Stimulated activated CD8-positive, alpha-beta memory T cell treated with anti-CD3 and anti-CD28 coated beads, Interleukin-2, amount 100 ng/mL, for 48 hours (primary cell): Measurements from ENCODE around the gene CPEB2.

ENCODE experiments used
- DNase-seq, 2 donors: peaks; one replicate each; pipeline ENCODE4 v3.0.0-alpha.2; 2020; ENCODE audit warnings: low read depth in 2 of 2

CPEB2 gene

GRCh38 chr4:15010038-15010585 lies 7.8 kb downstream of the CPEB2 start:
- no peak for DNase-seq

GRCh38 chr4:15011166-15011565 lies 8.9 kb downstream of the CPEB2 start:
- DNase-seq, result no peak

- DNase-seq, result no peak
Observed at GRCh38 chr4:15012017-15012788, 9.9 kb downstream of the CPEB2 start.

- no peak for DNase-seq
Observed at GRCh38 chr4:15013585-15013984, 11.3 kb downstream of the CPEB2 start.

- no peak for DNase-seq
Observed at GRCh38 chr4:15015170-15015569, 12.9 kb downstream of the CPEB2 start.

GRCh38 chr4:15018361-15018760 lies 16.1 kb downstream of the CPEB2 start:
- DNase-seq, result no peak

GRCh38 chr4:15020502-15021286 lies 18.4 kb downstream of the CPEB2 start:
- DNase-seq, result no peak

- no peak for DNase-seq
Observed at GRCh38 chr4:15021311-15021710, 19.0 kb downstream of the CPEB2 start.

GRCh38 chr4:15021946-15022345 lies 19.7 kb downstream of the CPEB2 start:
- DNase-seq, result no peak

- no peak for DNase-seq
Observed at GRCh38 chr4:15024386-15024785, 22.1 kb downstream of the CPEB2 start.

GRCh38 chr4:15025693-15026092 lies 23.4 kb downstream of the CPEB2 start:
- DNase-seq, result no peak

- no peak for DNase-seq
Observed at GRCh38 chr4:15027921-15028435, 25.7 kb downstream of the CPEB2 start.

GRCh38 chr4:15031197-15031596 lies 28.9 kb downstream of the CPEB2 start:
- no peak for DNase-seq

- DNase-seq, result no peak
Observed at GRCh38 chr4:15031993-15032675, 29.9 kb downstream of the CPEB2 start.

- no peak for DNase-seq
Observed at GRCh38 chr4:15034071-15034764, 31.9 kb downstream of the CPEB2 start.

GRCh38 chr4:15035159-15035558 lies 32.9 kb downstream of the CPEB2 start:
- no peak for DNase-seq

GRCh38 chr4:15037923-15038541 lies 35.8 kb downstream of the CPEB2 start:
- no peak for DNase-seq

GRCh38 chr4:15040916-15041463 lies 38.7 kb downstream of the CPEB2 start:
- DNase-seq, result no peak

- DNase-seq, result no peak
Observed at GRCh38 chr4:15042529-15043167, 40.4 kb downstream of the CPEB2 start.

- no peak for DNase-seq
Observed at GRCh38 chr4:15043226-15043625, 40.9 kb downstream of the CPEB2 start.
